ENCODE measurements around the gene ERV3-1.

- TF ChIP-seq, protein P1, sequence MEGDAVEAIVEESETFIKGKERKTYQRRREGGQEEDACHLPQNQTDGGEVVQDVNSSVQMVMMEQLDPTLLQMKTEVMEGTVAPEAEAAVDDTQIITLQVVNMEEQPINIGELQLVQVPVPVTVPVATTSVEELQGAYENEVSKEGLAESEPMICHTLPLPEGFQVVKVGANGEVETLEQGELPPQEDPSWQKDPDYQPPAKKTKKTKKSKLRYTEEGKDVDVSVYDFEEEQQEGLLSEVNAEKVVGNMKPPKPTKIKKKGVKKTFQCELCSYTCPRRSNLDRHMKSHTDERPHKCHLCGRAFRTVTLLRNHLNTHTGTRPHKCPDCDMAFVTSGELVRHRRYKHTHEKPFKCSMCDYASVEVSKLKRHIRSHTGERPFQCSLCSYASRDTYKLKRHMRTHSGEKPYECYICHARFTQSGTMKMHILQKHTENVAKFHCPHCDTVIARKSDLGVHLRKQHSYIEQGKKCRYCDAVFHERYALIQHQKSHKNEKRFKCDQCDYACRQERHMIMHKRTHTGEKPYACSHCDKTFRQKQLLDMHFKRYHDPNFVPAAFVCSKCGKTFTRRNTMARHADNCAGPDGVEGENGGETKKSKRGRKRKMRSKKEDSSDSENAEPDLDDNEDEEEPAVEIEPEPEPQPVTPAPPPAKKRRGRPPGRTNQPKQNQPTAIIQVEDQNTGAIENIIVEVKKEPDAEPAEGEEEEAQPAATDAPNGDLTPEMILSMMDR (IDR thresholded peaks at IDR 0.05; ENCODE audit: insufficient read depth, low read length): no peak
- TF ChIP-seq GABPA (IDR thresholded peaks at IDR 0.05; ENCODE audit: low read depth): no peak
- no peak for TF ChIP-seq POLR2AphosphoS5 (IDR thresholded peaks at IDR 0.05; ENCODE audit: low read depth)
- no peak for TF ChIP-seq REST (IDR thresholded peaks at IDR 0.05; ENCODE audit: insufficient replicate concordance, low read depth)
These were observed 13.5 kb downstream of the ERV3-1 start for GRCh38 chr7:64992971-64993370.

Data from HL-60 (cell line).